C1 segment of cervical spinal cord (tissue), 14 donors: ENCODE measurements around the gene ESYT2.
"Not testable (repeated sequence)": the region's sequence is repeated elsewhere in the genome, so short reads cannot be mapped to it uniquely, and the experiment has no call there.

Experiments used
- DNase-seq, 14 donors: peaks; one replicate each; lab custom pipeline; 2025; lab: John Stamatoyannopoulos, UW

Gene ESYT2

GRCh38 chr7:158829342-158830210 is at the start of gene ESYT2:
Gene ESYT2 (minus strand): TSS chr7:158829509. CDS start chr7:158829418, 91 bp downstream.
- peak; percentile 81 to 98 (median 94) for DNase-seq

- DNase-seq = peak in 11 of 14 donors; percentile 28 to 95 (median 71)
These were observed 49.1 kb upstream of the ESYT2 start for GRCh38 chr7:158878151-158879079.

- DNase-seq = no peak
These were observed 47.7 kb upstream of the ESYT2 start for GRCh38 chr7:158876984-158877383.

GRCh38 chr7:158869876-158870275 is 40.6 kb upstream of the ESYT2 start:
- no peak for DNase-seq

GRCh38 chr7:158868764-158869410 is 39.6 kb upstream of the ESYT2 start:
- no peak for DNase-seq

GRCh38 chr7:158867214-158867984 is 38.1 kb upstream of the ESYT2 start:
- DNase-seq = no peak

GRCh38 chr7:158865977-158866376 is 36.7 kb upstream of the ESYT2 start:
- no peak for DNase-seq

- no peak for DNase-seq
These were observed 36.2 kb upstream of the ESYT2 start for GRCh38 chr7:158865462-158865922.

- no peak for DNase-seq
These were observed 35.5 kb upstream of the ESYT2 start for GRCh38 chr7:158864833-158865232.

- no peak for DNase-seq
These were observed 35.2 kb upstream of the ESYT2 start for GRCh38 chr7:158864507-158864820.

GRCh38 chr7:158863611-158864506 is 34.5 kb upstream of the ESYT2 start:
- DNase-seq = peak in 5 of 14 donors; percentile 19 to 72 (median 28)

GRCh38 chr7:158862985-158863610 is 33.8 kb upstream of the ESYT2 start:
- DNase-seq = not testable (repeated sequence)

GRCh38 chr7:158861936-158862704 is 32.8 kb upstream of the ESYT2 start:
- no peak for DNase-seq

GRCh38 chr7:158861004-158861787 is 31.9 kb upstream of the ESYT2 start:
- no peak for DNase-seq

- no peak for DNase-seq
These were observed 31.1 kb upstream of the ESYT2 start for GRCh38 chr7:158860394-158860793.

- DNase-seq = no peak
These were observed 29.5 kb upstream of the ESYT2 start for GRCh38 chr7:158858592-158859503.
